HG02973 (cell line): ENCODE results near the gene CHCHD3.

Experiments used
- ATAC-seq: cut with Tn5 transposase; IDR thresholded peaks from one replicate; pipeline ENCODE4 v1.9.1; 2021; ENCODE audit warnings: moderate library complexity; ENCODE audit not compliant: unreplicated experiment

CHCHD3 gene

DNA sequence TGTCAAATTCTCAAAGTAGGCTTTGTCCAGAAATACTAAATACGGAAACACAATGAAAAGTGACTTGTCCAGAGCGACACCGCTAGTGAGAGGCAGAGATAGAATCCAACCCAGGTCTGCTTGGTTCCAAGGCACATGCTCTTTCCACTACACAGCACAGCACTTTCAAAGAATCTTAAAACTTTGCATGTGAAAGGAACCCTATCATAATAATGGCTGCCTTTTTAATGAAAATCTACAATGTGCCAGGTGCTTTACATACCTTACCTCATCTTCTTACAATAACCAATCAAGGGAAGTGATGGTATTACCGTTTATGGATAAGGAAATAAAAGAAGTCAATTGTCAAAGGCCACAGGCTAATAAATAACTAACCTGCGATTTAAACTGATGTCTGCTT lies 2.6 kb downstream of the CHCHD3 start:
- no peak for ATAC-seq

DNA sequence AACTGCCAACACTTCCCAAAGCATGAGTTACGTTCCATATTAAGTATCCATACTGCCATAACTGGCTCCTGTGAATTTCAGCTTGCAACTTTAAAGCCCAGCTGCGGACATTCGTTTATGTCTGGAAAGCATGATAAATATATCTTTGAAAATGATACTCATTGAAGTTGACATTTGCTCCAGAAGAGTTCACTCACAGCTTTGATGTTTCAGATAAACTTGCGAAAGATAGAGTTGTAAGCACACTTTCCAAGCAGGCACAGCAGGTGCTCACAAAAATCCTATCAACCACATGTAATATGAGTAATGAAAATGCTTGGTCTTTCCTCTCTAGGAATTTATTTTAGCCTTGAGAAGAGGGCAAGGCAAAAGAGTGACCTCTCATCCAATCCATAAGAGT lies 4.5 kb downstream of the CHCHD3 start:
- ATAC-seq = no peak

DNA sequence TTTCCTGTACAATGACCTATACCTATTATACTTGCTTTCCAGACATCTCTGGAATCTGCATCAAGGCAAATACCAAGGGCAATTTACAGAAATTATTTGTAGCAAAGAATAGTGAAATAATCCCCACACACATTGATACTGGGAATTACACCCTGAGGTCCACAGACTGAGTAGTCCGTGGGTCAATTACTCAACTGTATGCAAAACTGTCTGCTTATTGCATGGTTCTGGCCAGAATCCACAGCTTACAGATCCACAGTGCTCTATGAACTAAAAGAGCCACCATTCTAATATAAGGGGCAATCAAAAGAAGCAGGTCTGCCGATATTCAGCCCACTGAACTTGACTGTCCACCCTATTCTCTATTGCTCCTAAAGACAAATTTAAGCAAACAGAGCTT lies 5.7 kb downstream of the CHCHD3 start:
- no peak for ATAC-seq

DNA sequence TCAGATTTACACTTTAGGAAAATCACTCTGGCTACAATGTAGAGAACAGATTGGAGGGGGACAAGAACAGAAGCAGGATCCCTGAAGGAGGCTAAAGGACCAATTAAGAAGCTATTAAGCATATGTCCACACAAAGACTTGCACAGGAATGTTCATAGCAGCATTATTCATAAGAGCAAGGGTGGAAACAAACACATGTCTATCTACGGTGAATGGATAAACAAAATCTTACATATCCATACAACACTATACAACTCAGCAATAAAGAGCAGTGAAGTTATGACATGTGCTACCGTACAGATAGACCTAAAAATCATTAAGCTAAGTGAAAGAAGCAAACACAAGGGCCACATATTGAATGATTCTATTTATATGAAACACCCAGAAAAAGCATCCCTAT lies 10.4 kb downstream of the CHCHD3 start:
- no peak for ATAC-seq

DNA sequence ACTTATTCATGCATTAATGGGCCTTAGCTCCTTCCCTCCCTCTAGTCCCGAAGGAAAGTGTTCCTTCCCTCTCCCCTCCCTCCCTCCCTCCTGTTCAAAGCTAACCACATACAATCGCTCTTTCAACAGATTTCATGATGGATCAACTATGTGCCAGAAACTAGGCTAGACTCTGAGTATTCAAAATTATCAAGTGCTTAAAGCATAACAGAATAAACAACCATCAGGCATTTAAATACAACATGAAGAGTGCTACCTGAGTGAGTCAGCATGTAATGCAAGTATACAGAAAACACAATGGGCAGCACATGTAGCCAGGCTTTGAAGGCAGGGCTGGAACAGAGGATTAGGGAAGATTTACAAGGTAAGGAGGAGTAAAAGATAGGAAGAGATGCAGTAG lies 11.3 kb downstream of the CHCHD3 start:
- no peak for ATAC-seq

DNA sequence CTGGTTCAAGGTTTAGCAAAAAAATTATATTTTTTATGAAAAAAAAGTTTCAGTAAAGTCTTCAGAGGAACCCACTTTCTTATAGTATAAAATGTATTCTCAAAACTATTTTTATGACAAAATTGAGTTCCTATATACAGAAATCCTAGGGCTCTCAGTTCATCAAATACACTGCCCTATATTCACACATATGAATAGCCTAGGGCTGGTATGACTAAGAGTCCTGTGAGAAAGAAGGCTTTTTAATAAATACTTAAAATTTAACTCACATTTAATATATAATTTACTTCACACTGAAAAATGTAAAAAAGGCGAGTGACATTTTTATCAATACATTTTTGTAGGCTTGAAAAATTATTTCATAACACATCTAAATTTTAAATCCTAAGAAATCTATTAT lies 16.6 kb downstream of the CHCHD3 start:
- no peak for ATAC-seq

DNA sequence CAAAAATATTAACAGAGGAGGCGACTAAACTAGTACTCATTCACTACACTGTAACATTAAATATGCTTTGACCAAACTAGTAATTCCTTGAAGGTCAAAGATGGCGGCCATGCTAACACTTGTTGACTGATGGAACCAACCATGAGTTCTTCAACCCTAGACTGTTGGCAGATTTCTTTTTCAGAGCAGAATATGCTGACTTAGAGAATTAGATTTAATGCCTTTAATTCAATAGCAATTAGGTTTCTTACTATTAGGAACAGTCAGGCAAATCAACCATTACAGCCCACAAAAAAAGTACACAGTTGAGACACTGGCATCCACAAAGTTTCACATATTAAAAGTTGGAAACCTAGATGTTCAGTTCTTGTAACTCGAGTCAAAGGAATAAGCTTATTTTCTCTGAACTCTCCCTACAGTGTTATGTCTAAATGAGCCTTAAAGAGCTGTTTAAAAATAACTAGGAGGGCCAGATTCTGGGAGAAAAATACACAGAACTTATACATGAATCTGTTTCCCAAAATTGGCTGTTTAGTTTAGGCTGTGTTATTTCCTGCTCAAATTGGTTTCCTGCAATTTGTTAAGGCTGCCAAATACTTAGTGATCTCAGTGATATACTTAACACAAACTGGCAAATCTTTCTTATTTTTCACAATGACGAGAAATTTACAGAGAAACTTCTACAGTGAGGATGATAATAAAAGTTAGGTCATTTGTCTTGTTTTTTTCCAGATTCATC lies 17.6 kb downstream of the CHCHD3 start:
- ATAC-seq = no peak

DNA sequence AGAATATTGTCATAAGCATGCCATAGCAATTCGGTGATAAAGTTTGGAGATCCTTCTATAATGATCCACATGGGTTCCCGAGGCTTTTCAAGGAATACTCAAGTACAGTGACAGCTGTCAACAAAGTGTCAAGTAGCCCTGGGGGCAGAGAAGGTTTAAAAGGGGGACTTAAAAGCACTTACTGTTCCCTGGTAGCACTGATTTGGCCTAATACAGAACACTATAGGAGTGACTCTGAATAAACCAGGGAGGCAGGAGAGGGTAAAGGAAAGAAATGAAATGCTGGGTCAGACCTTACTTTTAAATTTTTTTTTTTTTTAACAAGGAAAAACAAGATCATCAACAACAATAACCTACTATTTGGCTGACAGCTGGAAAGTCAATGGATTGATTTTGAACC lies 20.1 kb downstream of the CHCHD3 start:
- no peak for ATAC-seq

DNA sequence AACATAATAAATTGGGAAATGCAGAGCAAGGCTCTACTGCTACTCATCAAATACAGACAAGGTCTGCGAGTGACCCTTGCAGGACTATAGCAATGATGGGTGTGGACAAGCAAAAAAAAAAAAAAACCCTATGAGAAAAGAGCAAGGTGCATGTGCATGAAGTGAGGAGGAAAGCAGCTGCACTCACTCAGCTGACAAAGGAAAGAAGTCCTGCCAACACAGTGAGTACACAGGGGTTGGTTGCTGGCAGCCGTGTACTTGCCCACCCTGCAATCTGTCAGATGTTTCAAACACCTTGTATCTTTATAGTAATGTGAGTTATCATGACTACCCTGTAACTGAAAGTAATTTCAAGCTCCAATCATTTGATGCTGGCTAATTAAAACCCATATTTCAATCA lies 20.5 kb downstream of the CHCHD3 start:
- no peak for ATAC-seq

DNA sequence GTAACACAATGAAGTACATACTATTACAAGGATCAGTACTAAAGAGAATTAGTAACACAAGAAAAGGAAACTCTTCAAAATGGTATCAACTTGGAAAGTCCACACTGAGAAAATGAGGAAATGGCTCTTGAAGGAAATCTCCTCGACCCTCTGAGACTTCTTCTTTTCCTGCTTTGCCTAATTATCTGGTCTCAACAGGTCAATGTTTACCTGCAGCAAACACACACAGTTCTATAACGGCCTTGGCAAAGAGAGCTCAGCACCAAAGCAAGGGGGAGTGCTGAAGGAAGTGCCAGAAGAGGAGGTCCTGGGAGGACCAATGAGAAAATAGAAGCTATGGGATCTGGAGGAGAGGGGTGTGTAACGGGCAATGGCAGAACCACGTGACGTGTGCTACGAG lies 21.9 kb downstream of the CHCHD3 start:
- ATAC-seq = no peak

DNA sequence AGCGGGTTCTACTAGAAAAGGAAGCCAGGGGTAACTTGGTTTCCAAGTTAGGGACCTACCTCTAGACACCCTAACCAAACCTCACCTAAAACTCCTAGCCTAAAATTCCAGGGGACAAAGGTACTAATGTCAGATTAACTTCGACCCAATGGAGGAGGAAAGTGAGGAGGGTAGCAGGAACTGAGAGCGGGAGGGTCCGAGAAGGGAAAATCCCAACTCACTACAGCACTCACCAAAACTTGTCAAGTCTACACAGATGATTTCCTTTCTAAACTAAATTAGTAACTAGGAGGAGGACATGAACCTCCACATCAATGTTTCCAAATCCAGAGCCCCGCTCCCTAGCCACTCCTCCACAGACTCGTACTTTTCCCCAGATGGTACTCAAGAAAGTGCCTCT lies 22.6 kb downstream of the CHCHD3 start:
- no peak for ATAC-seq

DNA sequence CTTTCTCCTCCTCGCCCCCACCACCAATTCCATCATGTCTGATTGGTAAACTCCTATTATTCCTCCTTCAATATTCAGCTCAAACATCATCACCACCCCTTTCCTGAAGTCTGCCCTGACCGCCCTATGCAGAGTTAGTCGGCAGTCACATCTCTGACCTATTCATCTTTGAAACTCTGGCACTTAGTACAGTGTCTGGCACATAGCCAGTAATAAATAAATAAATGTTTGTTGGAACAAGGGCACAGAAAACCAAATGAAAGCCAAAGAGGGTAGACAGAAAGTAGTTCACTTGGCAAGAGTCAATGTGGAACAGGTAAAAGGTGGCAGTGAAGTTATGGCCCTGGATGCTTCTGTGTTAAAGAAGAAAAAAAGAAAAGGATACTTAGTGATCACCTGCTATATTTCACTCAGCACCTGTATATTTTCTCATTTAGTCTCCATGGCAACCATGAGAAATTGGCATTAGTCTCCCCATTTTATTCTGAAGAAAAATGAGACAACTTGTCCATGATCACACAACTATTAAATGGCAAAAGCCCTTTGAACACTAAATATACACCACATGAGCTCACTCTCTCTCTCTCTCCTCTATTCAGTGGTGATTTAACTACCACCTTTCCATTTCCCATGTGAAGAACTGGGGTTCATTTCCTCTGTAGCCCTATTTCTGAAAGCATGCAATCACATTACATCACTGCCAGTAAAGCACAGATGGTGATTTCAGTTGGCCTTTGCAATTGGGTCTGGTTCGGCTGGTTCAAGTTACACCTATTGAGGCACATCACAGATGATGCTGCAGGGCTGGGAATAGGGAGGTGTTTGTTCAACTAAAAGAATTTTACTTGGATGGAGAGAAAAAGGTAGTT lies 25.3 kb downstream of the CHCHD3 start:
- no peak for ATAC-seq

DNA sequence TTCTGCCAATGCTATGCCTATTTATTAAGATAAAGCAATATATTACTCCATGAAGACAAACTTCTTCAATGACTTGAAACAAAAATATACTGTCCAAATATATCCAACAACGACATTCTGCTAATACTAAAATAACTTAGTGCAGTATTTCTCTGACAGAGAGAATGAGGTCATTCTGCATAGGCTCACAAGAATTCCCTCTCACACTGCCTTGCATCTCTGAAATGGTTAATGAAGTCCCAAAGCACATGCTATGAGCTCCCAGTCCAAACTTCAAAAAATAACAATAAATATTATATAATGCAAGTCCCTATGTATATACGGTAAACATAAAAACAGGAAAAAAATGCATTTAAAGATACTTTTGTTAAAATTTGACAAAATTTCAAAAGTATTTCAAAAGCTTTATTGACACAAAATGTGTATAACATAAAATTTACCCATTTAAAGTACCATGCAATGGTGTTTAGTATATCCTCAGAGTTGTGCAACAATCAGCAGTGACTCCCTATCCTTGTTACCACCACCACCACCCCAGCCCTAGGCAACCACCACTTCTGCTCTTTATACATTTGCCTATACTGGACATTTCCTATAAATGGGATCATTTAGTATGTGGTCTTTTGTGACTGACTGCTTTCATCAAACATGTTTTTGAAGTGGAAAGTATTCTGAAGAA lies 27.6 kb downstream of the CHCHD3 start:
- no peak for ATAC-seq

DNA sequence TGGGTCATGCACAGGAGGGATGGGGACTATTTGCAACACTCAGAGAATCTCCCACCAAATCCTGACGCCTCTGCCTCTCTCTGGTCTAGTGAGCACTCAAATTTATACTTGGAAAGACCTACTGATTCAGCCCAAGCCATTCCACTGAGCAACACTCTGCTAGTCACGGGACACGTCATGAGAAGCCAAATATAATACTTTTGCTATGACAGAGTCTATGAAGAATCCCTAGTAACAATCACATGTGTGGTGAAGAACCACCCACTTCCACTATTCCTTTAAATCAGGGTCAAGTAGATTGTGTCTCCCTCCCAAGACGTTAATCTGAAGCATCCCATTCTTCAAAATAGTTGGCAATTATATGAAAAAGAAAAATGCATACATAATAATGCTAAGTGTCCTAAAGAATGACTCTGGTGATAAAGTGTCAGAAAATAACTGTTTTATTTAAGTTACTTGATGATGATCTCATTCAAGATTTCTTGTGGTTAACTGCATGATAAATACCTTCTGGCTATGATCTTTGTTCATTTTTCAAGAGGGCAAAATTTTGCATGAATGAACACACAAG lies 28.5 kb downstream of the CHCHD3 start:
- no peak for ATAC-seq

DNA sequence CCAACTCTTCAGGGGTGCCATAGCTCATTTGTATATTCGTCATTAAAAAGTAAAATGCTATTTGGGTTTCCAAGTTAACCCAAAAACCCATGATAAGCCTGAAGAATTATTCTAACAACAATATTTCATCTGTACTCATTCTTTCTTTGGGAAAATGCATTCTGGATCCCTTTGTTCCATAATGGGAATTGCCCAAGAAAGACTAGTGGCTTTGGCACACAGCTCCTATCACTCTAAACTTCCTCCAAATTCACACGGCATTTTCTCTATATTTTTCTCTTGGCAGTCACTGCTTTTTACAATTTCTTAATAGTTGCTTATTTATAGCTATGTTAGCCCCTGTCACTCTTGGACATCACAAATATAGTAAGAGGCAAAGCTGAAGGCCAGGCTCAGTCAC lies 29.1 kb downstream of the CHCHD3 start:
- ATAC-seq = no peak

DNA sequence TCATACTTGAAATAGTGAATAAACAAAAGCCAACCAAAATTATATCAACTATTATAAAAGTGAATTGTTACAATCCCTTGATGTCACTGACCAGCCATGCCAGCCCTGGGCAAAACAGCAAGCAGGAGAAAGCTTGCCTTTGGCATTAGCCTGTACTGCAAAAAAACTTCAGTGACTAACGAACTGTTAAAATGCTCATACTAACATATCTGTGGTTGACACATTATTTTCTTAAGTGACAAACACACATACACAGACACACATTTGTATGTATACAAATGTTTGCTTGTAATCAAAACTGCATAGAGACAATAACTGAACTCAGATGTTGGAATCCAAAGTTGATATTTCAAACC lies 29.5 kb downstream of the CHCHD3 start:
- no peak for ATAC-seq

DNA sequence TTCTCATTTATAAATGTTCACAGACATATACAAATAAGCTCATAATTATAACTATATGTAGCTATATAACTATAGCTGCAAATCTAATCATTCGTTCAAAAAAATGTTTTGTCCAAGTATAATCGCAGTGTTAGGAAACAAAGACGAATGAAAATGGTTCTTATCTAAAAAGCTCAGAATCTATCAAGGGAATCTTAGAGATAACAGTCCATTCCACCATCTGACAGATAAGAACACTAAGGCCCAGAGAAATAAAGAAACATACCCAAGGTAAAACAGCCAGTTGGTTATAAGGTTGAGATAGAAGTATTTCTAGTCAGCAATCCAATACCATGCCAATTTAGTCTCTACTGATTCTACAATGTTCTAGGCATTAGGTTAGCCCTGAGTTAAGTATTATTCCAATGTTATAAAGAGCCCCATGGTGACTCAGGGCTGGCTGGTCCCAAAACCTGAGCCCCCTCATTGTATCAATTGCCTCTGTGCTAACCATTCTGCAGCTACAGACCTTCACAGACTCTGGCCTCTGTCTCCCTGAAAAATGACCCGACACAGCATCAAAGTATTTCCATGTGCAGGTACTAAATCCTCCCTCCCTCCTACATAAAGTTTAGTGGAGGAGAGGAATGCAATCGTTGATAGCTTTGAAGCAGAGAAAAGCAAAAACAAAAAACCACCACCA lies 30.0 kb downstream of the CHCHD3 start:
- ATAC-seq = no peak

DNA sequence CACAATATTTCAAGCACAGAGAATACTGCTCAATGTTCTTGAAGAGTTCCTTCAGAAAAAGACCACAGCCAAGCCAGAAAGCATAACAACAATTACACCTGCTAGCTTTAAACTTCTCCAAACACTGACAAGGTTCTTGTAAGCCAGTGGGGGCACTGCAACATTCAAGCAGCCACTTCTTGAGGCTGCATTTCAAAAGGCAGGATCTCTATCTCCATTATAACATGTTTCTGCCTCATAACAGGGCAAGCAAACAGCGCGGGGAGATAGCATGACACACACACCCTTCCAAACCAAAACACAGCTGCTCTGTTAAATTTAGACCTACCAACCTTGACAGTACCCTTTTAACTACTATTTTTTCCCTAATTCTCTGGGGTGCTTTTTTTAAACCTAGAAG lies 30.8 kb downstream of the CHCHD3 start:
- no peak for ATAC-seq

DNA sequence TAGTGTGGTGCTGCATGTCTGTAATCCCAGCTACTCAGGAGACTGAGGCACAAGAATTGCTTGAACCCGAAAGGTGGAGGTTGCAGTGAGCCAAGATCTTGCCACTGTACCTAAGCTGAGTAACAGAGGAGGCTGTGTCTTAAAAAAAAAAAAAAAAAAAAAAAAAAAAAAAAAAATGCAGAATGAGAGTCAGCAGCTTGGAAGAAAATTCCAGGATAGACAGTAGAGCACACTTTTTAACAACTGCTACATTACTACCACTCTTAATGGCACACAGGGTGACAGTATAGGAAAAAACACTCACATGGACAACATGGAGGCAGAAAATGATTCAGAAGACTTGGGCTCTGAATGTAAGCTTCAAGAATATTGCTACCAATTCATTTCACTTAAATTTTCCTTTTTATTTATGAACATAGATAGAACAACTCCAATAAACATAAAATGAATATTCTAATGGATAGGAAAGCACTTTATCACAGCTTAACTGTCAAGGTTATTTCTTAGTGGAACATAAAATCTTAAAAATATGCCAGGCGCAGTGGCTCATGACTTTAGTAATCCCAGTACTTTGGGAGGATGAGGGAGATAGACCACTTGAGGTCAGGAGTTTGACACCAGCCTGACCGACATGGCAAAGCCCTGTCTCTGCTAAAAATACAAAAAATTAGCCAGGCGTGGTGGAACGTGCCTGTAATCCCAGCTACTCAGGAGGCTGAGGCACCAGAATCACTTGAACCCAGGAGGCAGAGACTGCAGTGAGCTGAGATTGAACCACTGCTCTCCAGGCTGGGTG lies 31.5 kb downstream of the CHCHD3 start:
- ATAC-seq = no peak

DNA sequence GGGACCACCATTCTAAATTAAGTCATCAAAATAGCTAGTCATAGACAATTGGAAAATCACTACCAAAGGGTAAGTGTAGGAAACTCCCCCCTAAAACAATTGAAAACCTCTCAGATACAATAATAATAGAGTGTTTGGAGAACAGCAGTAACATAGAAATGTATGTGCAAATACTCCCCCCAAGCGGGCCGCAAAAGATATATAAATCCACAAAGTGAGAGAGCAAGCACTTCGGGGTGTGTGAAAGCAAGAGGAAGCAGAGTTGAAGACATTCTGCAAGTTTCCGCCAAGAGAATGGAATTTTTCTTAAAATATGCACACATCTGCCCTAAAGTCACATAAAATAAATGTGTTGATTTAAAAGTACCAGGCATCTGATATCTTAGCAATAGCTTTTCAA lies 33.3 kb downstream of the CHCHD3 start:
- ATAC-seq = no peak
